Neural cell (in vitro differentiated cells): ENCODE data around the gene ASMT.

Source experiments
- EP300 ChIP-seq: fragments of 450-650 bp; conservative IDR thresholded peaks from 2 replicates; pipeline ENCODE4 v1.6.1; 2014; ENCODE audit warnings: antibody characterized with exemption, mild to moderate bottlenecking, moderate library complexity; ENCODE audit not compliant: poor library complexity, severe bottlenecking
- POLR2AphosphoS5 ChIP-seq: IDR thresholded peaks from 2 replicates; pipeline ENCODE4 v1.6.1; 2012
- TF ChIP-seq, protein P1 (sequence below): fragments of 450-650 bp; IDR thresholded peaks from 2 replicates; pipeline ENCODE4 v1.5.1; 2014; ENCODE audit warnings: antibody characterized with exemption, mild to moderate bottlenecking, moderate library complexity; ENCODE audit not compliant: poor library complexity, severe bottlenecking
- TF ChIP-seq, protein P2 (sequence below): IDR thresholded peaks from 2 replicates; pipeline ENCODE4 v1.6.1; 2012; ENCODE audit warnings: borderline replicate concordance

DNA sequence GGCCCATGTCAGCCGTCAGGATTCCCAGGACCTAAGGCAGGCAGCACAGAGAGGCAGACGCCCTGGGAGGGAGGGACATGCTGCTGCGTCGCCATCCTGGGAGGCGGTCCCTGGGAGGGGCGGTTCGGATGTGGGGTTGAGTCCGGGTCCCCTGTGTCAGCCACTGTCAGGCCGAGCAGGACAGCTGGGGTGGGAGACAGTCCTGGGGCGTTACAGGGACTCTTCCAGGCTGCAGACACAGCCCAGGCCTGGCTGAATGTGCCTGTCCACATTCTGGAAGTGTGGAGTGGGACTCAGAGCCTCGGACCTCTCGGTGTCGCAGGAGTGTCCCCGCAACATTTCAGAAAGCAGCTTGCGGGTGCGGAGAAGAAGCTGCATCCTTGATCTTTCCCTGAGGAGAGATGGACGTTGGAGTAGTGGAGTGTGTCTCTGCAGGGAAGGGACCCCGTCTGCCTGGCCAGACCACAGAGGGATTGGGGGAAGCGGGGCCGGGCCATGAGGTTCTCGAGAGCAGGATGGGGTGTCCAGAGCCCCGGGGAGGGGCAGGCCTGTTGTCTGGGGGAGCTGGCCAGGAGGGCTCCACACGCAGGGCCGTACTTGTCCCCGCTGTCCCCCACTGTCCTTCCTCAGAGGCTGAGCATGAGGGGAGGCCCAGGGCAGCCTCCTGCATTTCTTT lies 17.4 kb upstream of the ASMT start:
- TF ChIP-seq, protein P1, sequence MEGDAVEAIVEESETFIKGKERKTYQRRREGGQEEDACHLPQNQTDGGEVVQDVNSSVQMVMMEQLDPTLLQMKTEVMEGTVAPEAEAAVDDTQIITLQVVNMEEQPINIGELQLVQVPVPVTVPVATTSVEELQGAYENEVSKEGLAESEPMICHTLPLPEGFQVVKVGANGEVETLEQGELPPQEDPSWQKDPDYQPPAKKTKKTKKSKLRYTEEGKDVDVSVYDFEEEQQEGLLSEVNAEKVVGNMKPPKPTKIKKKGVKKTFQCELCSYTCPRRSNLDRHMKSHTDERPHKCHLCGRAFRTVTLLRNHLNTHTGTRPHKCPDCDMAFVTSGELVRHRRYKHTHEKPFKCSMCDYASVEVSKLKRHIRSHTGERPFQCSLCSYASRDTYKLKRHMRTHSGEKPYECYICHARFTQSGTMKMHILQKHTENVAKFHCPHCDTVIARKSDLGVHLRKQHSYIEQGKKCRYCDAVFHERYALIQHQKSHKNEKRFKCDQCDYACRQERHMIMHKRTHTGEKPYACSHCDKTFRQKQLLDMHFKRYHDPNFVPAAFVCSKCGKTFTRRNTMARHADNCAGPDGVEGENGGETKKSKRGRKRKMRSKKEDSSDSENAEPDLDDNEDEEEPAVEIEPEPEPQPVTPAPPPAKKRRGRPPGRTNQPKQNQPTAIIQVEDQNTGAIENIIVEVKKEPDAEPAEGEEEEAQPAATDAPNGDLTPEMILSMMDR: no peak
- TF ChIP-seq, protein P2, sequence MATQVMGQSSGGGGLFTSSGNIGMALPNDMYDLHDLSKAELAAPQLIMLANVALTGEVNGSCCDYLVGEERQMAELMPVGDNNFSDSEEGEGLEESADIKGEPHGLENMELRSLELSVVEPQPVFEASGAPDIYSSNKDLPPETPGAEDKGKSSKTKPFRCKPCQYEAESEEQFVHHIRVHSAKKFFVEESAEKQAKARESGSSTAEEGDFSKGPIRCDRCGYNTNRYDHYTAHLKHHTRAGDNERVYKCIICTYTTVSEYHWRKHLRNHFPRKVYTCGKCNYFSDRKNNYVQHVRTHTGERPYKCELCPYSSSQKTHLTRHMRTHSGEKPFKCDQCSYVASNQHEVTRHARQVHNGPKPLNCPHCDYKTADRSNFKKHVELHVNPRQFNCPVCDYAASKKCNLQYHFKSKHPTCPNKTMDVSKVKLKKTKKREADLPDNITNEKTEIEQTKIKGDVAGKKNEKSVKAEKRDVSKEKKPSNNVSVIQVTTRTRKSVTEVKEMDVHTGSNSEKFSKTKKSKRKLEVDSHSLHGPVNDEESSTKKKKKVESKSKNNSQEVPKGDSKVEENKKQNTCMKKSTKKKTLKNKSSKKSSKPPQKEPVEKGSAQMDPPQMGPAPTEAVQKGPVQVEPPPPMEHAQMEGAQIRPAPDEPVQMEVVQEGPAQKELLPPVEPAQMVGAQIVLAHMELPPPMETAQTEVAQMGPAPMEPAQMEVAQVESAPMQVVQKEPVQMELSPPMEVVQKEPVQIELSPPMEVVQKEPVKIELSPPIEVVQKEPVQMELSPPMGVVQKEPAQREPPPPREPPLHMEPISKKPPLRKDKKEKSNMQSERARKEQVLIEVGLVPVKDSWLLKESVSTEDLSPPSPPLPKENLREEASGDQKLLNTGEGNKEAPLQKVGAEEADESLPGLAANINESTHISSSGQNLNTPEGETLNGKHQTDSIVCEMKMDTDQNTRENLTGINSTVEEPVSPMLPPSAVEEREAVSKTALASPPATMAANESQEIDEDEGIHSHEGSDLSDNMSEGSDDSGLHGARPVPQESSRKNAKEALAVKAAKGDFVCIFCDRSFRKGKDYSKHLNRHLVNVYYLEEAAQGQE: no peak
- TF ChIP-seq EP300 (no peak), POLR2AphosphoS5 (no peak)
